Measurements from ENCODE around the gene FAHD2B.
"Not testable (repeated sequence)": the region's sequence is repeated elsewhere in the genome, so short reads cannot be mapped to it uniquely, and the experiment has no call there.

Gene FAHD2B

GRCh38 chr2:97068074-97068473, 26.6 kb downstream of the FAHD2B start:
- in situ Hi-C loops (cut with HindIII; ENCODE audit: low sequenced_read_pairs): no loop called here

- in situ Hi-C loops (cut with HindIII; ENCODE audit: low sequenced_read_pairs): no loop called here
These were observed 27.2 kb downstream of the FAHD2B start for GRCh38 chr2:97067279-97068004.

GRCh38 chr2:97066030-97066429, 28.7 kb downstream of the FAHD2B start:
- in situ Hi-C loops (cut with HindIII; ENCODE audit: low sequenced_read_pairs): not testable (repeated sequence)

- in situ Hi-C loops (cut with HindIII; ENCODE audit: low sequenced_read_pairs): not testable (repeated sequence)
These were observed 32.7 kb downstream of the FAHD2B start for GRCh38 chr2:97062020-97062419.

- in situ Hi-C loops (cut with HindIII; ENCODE audit: low sequenced_read_pairs): not testable (repeated sequence)
These were observed 34.9 kb downstream of the FAHD2B start for GRCh38 chr2:97059782-97060181.

- in situ Hi-C loops (cut with HindIII; ENCODE audit: low sequenced_read_pairs): not testable (repeated sequence)
These were observed 38.5 kb downstream of the FAHD2B start for GRCh38 chr2:97056150-97056549.

GRCh38 chr2:97050032-97050431, 44.6 kb downstream of the FAHD2B start:
- in situ Hi-C loops (cut with HindIII; ENCODE audit: low sequenced_read_pairs): not testable (repeated sequence)

- in situ Hi-C loops (cut with HindIII; ENCODE audit: low sequenced_read_pairs): not testable (repeated sequence)
These were observed 46.2 kb downstream of the FAHD2B start for GRCh38 chr2:97048448-97048847.

- in situ Hi-C loops (cut with HindIII; ENCODE audit: low sequenced_read_pairs): not testable (repeated sequence)
These were observed 48.0 kb downstream of the FAHD2B start for GRCh38 chr2:97046676-97047075.

- in situ Hi-C loops (cut with HindIII; ENCODE audit: low sequenced_read_pairs): not testable (repeated sequence)
These were observed 48.7 kb downstream of the FAHD2B start for GRCh38 chr2:97045895-97046499.
